ENCODE measurements around the gene CHST13.

CHST13 gene

GRCh38 chr3:126554560-126555525 is 30.9 kb downstream of the CHST13 start:
- H4K20me1 ChIP-seq (ENCODE audit: insufficient read depth, low read length, poor library complexity, severe bottlenecking) = no peaks in the 10 kb centered on the region

DNA sequence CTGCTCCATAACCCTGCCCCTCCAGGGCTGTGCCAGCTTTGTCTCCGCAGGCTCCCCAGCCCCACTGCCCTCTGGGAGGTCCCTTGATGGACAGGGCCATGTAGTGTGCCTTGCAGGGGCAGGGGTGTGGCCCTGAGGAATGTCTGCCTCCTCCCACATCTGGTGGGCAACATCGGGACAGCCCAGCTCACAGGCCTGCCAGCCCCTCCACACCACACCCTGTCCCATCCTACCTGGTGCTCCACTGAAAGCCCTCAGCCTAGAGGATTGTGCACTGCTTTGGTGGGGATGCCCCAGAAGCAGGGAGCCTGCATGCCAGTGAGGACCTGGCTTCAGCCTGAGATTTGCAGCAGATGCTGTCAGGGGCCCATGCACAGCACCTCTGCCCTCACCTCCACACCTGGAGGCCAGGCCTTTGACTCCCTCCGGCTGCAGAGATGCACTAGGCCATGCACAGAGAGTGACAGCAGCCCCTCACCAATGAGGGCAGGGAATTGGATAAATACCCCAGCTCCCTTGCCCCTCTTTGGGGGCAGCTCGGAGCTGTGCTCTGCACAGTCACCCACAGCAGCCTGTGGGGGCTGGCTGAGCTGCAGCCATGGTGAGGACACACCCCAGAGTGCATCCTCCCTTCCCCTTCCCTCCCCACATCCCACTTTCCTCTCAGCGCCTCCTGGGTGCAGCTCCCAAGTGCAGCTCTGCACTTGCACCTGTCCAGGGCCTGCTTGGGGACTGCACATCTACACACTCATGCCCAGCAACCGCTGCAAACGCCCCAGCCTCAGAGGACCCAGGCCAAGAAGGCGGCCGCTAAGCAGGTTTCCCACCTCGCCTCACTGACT is 32.1 kb downstream of the CHST13 start:
- Histone ChIP-seq H3K79me2 (ENCODE audit: insufficient read depth, low read length) (no peaks in the 10 kb centered on the region), H3K4me3 (ENCODE audit: low read length, poor library complexity, severe bottlenecking) (no peak overlapping the region), H3K9me2 (replicated peaks; ENCODE audit: low read depth, low read length) (no peaks in the 10 kb centered on the region), H3K4me1 (ENCODE audit: insufficient read depth, low read length, poor library complexity, severe bottlenecking) (no peaks in the 10 kb centered on the region), H3K9ac (ENCODE audit: low read depth, low read length, poor library complexity, severe bottlenecking) (no peak overlapping the region), H4K20me1 (ENCODE audit: insufficient read depth, low read length, poor library complexity, severe bottlenecking) (no peaks in the 10 kb centered on the region), H3K9me3 (ENCODE audit: insufficient read depth, low read depth, low read length) (no peaks in the 10 kb centered on the region), H3K36me3 (ENCODE audit: insufficient read depth, low read length) (no peaks in the 10 kb centered on the region), H3K27me3 (ENCODE audit: insufficient read depth, low read length, poor library complexity, severe bottlenecking) (no peaks in the 10 kb centered on the region), H2AFZ (ENCODE audit: low read length) (no peak overlapping the region), H3K4me2 (ENCODE audit: low read depth, low read length, poor library complexity, severe bottlenecking) (no peak overlapping the region), H3F3A (ENCODE audit: low read depth) (no peaks in the 10 kb centered on the region)
- TF ChIP-seq, protein P1, sequence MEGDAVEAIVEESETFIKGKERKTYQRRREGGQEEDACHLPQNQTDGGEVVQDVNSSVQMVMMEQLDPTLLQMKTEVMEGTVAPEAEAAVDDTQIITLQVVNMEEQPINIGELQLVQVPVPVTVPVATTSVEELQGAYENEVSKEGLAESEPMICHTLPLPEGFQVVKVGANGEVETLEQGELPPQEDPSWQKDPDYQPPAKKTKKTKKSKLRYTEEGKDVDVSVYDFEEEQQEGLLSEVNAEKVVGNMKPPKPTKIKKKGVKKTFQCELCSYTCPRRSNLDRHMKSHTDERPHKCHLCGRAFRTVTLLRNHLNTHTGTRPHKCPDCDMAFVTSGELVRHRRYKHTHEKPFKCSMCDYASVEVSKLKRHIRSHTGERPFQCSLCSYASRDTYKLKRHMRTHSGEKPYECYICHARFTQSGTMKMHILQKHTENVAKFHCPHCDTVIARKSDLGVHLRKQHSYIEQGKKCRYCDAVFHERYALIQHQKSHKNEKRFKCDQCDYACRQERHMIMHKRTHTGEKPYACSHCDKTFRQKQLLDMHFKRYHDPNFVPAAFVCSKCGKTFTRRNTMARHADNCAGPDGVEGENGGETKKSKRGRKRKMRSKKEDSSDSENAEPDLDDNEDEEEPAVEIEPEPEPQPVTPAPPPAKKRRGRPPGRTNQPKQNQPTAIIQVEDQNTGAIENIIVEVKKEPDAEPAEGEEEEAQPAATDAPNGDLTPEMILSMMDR (conservative IDR thresholded peaks at IDR 0.05; ENCODE audit: low read length) = no peak
- TF ChIP-seq EZH2phosphoT487 (IDR thresholded peaks at IDR 0.05; ENCODE audit: borderline replicate concordance) = no peak

More at GRCh38 chr3:126554560-126555525, 30.9 kb downstream of the CHST13 start:
- H3K4me3 ChIP-seq (ENCODE audit: low read length, poor library complexity, severe bottlenecking) = no peak overlapping the region
- H2AFZ ChIP-seq (ENCODE audit: low read length) = no peak overlapping the region
- H3K4me1 ChIP-seq (ENCODE audit: insufficient read depth, low read length, poor library complexity, severe bottlenecking) = peaks cover 7% of the 10 kb centered on the region
- no peak for TF ChIP-seq EZH2phosphoT487 (IDR thresholded peaks at IDR 0.05; ENCODE audit: borderline replicate concordance)
- TF ChIP-seq, protein P1 (conservative IDR thresholded peaks at IDR 0.05; ENCODE audit: low read length) = no peak
- no peaks in the 10 kb centered on the region for H3K79me2 ChIP-seq (ENCODE audit: insufficient read depth, low read length)
- H3F3A ChIP-seq (ENCODE audit: low read depth) = no peaks in the 10 kb centered on the region
- no peaks in the 10 kb centered on the region for H3K9me2 ChIP-seq (replicated peaks; ENCODE audit: low read depth, low read length)
- H3K9ac ChIP-seq (ENCODE audit: low read depth, low read length, poor library complexity, severe bottlenecking) = no peak overlapping the region
- H3K4me2 ChIP-seq (ENCODE audit: low read depth, low read length, poor library complexity, severe bottlenecking) = no peak overlapping the region
- no peaks in the 10 kb centered on the region for H3K27me3 ChIP-seq (ENCODE audit: insufficient read depth, low read length, poor library complexity, severe bottlenecking)
- H3K36me3 ChIP-seq (ENCODE audit: insufficient read depth, low read length) = no peaks in the 10 kb centered on the region
- no peaks in the 10 kb centered on the region for H3K9me3 ChIP-seq (ENCODE audit: insufficient read depth, low read depth, low read length)

GRCh38 chr3:126556637-126557414 is 32.9 kb downstream of the CHST13 start:
- Histone ChIP-seq H3K36me3 (ENCODE audit: insufficient read depth, low read length) (no peaks in the 10 kb centered on the region), H3K4me2 (ENCODE audit: low read depth, low read length, poor library complexity, severe bottlenecking) (no peak overlapping the region), H3K4me1 (ENCODE audit: insufficient read depth, low read length, poor library complexity, severe bottlenecking) (no peaks in the 10 kb centered on the region), H2AFZ (ENCODE audit: low read length) (no peak overlapping the region), H3F3A (ENCODE audit: low read depth) (no peaks in the 10 kb centered on the region), H3K4me3 (ENCODE audit: low read length, poor library complexity, severe bottlenecking) (no peak overlapping the region), H3K27me3 (ENCODE audit: insufficient read depth, low read length, poor library complexity, severe bottlenecking) (no peaks in the 10 kb centered on the region), H3K9ac (ENCODE audit: low read depth, low read length, poor library complexity, severe bottlenecking) (no peak overlapping the region), H3K9me3 (ENCODE audit: insufficient read depth, low read depth, low read length) (no peaks in the 10 kb centered on the region), H3K9me2 (replicated peaks; ENCODE audit: low read depth, low read length) (no peaks in the 10 kb centered on the region), H3K79me2 (ENCODE audit: insufficient read depth, low read length) (no peaks in the 10 kb centered on the region), H4K20me1 (ENCODE audit: insufficient read depth, low read length, poor library complexity, severe bottlenecking) (no peaks in the 10 kb centered on the region)
- no peak for TF ChIP-seq EZH2phosphoT487 (IDR thresholded peaks at IDR 0.05; ENCODE audit: borderline replicate concordance)
- TF ChIP-seq, protein P1 (conservative IDR thresholded peaks at IDR 0.05; ENCODE audit: low read length) = no peak

Data from Loucy (cell line).